Right lobe of liver (tissue), 6 donors: ENCODE measurements around the gene MROH2A. TPM values are rescaled to one million over a fixed set of nuclear protein-coding genes. Genes with fewer than 3 reads are reported as not detected.

Experiments used
- ATAC-seq, 4 donors: fragments of 200-7000 bp; cut with Tn5 transposase; one replicate each; pipeline ENCODE4 v1.9.1; 2020; ENCODE audit warnings: mild to moderate bottlenecking in 4 of 4, moderate library complexity in 4 of 4
- DNase-seq, 3 donors: peaks; one replicate each; pipeline ENCODE4 v3.0.0-alpha.2; 2020
- H3K27ac ChIP-seq, 3 donors: fragments of 200-600 bp; one replicate each; pipeline ENCODE4 v1.8.0; 2022
- H3K27me3 ChIP-seq, 2 donors: fragments of 200-600 bp; one replicate each; pipeline ENCODE4 v1.8.0; 2022
- H3K36me3 ChIP-seq, 4 donors: fragments of 200-600 bp; sonication (generic) in 1 of 4; one replicate each; pipeline versions ENCODE4 v1.5.1 to v1.8.0; 2017 to 2022; ENCODE audit warnings: control low read depth in 1 of 4
- H3K4me1 ChIP-seq, 4 donors: fragments of 200-600 bp; sonication (generic) in 1 of 4; one replicate each; pipeline versions ENCODE4 v1.5.1 to v1.8.0; 2017 to 2022; ENCODE audit warnings: control low read depth in 1 of 4
- H3K4me3 ChIP-seq, 3 donors: fragments of 200-600 bp; one replicate each; pipeline ENCODE4 v1.8.0; 2022
- H3K9me3 ChIP-seq, 4 donors: fragments of 200-600 bp; sonication (generic) in 1 of 4; one replicate each; pipeline versions ENCODE4 v1.5.1 to v1.8.0; 2017 to 2022; ENCODE audit warnings: control low read depth in 1 of 4
- CTCF ChIP-seq, 4 donors: fragments of 200-600 bp in 3 of 4; fragments of 450-650 bp in 1 of 4; IDR thresholded peaks; one replicate each; pipeline versions ENCODE4 v1.5.1 to v1.8.0; 2016 to 2022; ENCODE audit warnings: antibody characterized with exemption in 4 of 4, mild to moderate bottlenecking in 2 of 4
- POLR2A ChIP-seq: fragments of 450-650 bp; IDR thresholded peaks from one replicate; pipeline ENCODE4 v1.6.1; 2017; ENCODE audit warnings: antibody characterized with exemption, mild to moderate bottlenecking
- WGBS: methylation state at CpG from one replicate; pipeline ENCODE4 v1.1.6; 2018; ENCODE audit warnings: low coverage, low lambda C conversion rate; ENCODE audit not compliant: insufficient coverage; ENCODE audit errors: missing lambda C conversion rate; 5-methylcytosine and 5-hydroxymethylcytosine counted together
- intact Hi-C, 2 donors: fragments of 100-400 bp; cut with DNase I; formaldehyde crosslinking; loops; one replicate each; pipeline versions ENCODE4 v1.11.2 to v1.14.1; 2022
- total RNA-seq, 6 experiments: library from RNA; depleted of rRNA in 2 of 6; stranded (reverse); fragments of >200 nt in 2 of 6; fragmentation: NEBNext Ultra II Directional in 3 of 6; extraction: Animal tissue kit (Norgen Biotek cat#: 25700) in 3 of 6; gene quantifications; one replicate each; pipeline versions ENCODE4 v1.1.0 to v1.2.4, GENCODE V29; 2016 to 2023
- donor health status: DM: no; HTN: yes; CAD: no.
- donor health status: DM: no; HTN: no; CAD: no.
- donor health status: DM: no; HTN: no; CAD: no.
- donor health status: DM: no; HTN: yes; CAD: no.
- donor health status: DM: no; HTN: yes; CAD: no.

Gene MROH2A
- total RNA-seq, 6 experiments from 2014 or later: 0.49 to 7.6 (median 2.0) TPM

GRCh38 chr2:233848276-233848675 lies 70.1 kb downstream of the MROH2A start:
- Histone ChIP-seq H3K4me3 (no peak overlapping the region), H3K27me3 (no peaks in the 10 kb centered on the region), H3K9me3 (no peaks in the 10 kb centered on the region), H3K27ac (no peak overlapping the region), H3K36me3 (no peaks in the 10 kb centered on the region), H3K4me1 (no peaks in the 10 kb centered on the region)
- intact Hi-C loops: no loop called here
- TF ChIP-seq POLR2A (no peak), CTCF (IDR thresholded peaks at IDR 0.05) (no peak)
- WGBS: 96% methylated on average over 12 of the region's 13 CpGs
- DNase-seq: no peak
- no peak for ATAC-seq

- Histone ChIP-seq H3K27ac (no peak overlapping the region), H3K4me3 (no peak overlapping the region), H3K4me1 (peaks cover 0 to 4% (median 0%) of the 10 kb centered on the region in 4 donors), H3K9me3 (no peaks in the 10 kb centered on the region), H3K36me3 (no peaks in the 10 kb centered on the region), H3K27me3 (no peaks in the 10 kb centered on the region)
- DNase-seq: no peak
- TF ChIP-seq POLR2A: no peak
- no peak for TF ChIP-seq CTCF (IDR thresholded peaks at IDR 0.05)
- intact Hi-C loops: no loop called here
- WGBS: 93% methylated on average over 13 of the region's 13 CpGs
- no peak for ATAC-seq
Measured at GRCh38 chr2:233849607-233850271, 71.6 kb downstream of the MROH2A start.

GRCh38 chr2:233850745-233851144 lies 72.6 kb downstream of the MROH2A start:
- no peak for TF ChIP-seq POLR2A
- no peak for TF ChIP-seq CTCF (IDR thresholded peaks at IDR 0.05)
- Histone ChIP-seq H3K27me3 (no peaks in the 10 kb centered on the region), H3K4me1 (peaks cover 0 to 4% (median 0%) of the 10 kb centered on the region in 4 donors), H3K9me3 (no peaks in the 10 kb centered on the region), H3K36me3 (no peaks in the 10 kb centered on the region), H3K27ac (no peak overlapping the region), H3K4me3 (no peak overlapping the region)
- WGBS: 100% methylated on average over 3 of the region's 7 CpGs
- intact Hi-C loops: no loop called here
- ATAC-seq (no peak), DNase-seq (no peak)

GRCh38 chr2:233851169-233851568 lies 73.0 kb downstream of the MROH2A start:
- H3K27me3 ChIP-seq: no peaks in the 10 kb centered on the region
- TF ChIP-seq CTCF (IDR thresholded peaks at IDR 0.05) (no peak), POLR2A (no peak)
- intact Hi-C loops: no loop called here
- WGBS: 94% methylated on average over 6 of the region's 6 CpGs
- no peaks in the 10 kb centered on the region for H3K9me3 ChIP-seq
- H3K27ac ChIP-seq: no peak overlapping the region
- H3K4me1 ChIP-seq: peaks cover 0 to 4% (median 0%) of the 10 kb centered on the region in 4 donors
- H3K36me3 ChIP-seq: no peaks in the 10 kb centered on the region
- DNase-seq: no peak
- no peak for ATAC-seq
- no peak overlapping the region for H3K4me3 ChIP-seq
